ENCODE data around the gene GRM4. TPM values are rescaled to one million over a fixed set of nuclear protein-coding genes. Genes with fewer than 3 reads are reported as not detected.

GRM4 gene
- total and polyA plus RNA-seq, 9 donors: 1.1 to 4.8 (median 1.9) TPM

- DNase-seq: no peak
- no peak overlapping the region for H3K4me3 ChIP-seq (ENCODE audit: low read length)
Measured at GRCh38 chr6:34140075-34140474, 5.8 kb downstream of the GRM4 start.

DNA sequence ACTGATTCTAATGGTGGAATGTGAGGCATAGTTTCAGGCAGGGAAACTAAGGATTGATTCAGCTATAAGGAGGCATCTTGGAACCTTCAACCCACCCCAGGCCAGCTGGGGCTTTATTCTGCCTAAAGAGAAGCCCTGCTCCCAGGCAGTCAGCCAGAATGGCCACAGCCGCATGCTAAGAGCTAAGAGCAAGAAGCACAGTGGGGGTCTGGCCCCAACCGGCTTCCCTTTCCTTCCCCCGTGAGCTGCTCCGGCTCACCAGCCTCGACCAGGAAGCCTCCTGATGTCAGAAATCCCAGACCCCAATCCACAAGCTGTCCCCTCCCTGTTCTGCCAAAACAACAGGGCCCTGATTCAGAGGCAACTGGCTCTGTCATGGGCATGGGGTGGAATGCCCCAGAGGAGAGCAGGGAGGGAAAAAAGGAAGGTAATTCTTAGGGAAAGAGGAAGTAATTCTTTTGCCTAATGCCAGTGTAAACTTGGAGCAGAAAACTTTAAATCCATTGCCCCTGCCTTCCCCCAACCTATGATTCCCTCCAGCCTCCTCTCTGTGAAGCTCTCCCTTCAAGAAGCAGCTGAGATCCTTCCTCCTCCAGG lies 6.9 kb downstream of the GRM4 start:
- no peaks in the 10 kb centered on the region for H3K36me3 ChIP-seq (ENCODE audit: control insufficient read depth, insufficient read depth, low read length)
- peaks cover 75% of the 10 kb centered on the region for H3K27me3 ChIP-seq (ENCODE audit: control insufficient read depth, insufficient read depth, low read length)
- no peak overlapping the region for H3K4me3 ChIP-seq (ENCODE audit: low read length)
- WGBS (ENCODE audit: insufficient coverage): 6% methylated on average over 2 of the region's 5 CpGs
- no peak overlapping the region for H3K27ac ChIP-seq (ENCODE audit: low read length)
- DNase-seq: no peak
- H3K9me3 ChIP-seq (replicated peaks; ENCODE audit: control insufficient read depth, low read depth, low read length): no peaks in the 10 kb centered on the region
- H3K4me1 ChIP-seq (ENCODE audit: control insufficient read depth, insufficient read depth, low read length): peaks cover 19% of the 10 kb centered on the region

More at GRCh38 chr6:34140075-34140474, 5.8 kb downstream of the GRM4 start:
- WGBS (ENCODE audit: insufficient coverage): 84% methylated on average over 5 of the region's 5 CpGs
- no peak overlapping the region for H3K27ac ChIP-seq (ENCODE audit: low read length)
- H3K36me3 ChIP-seq (ENCODE audit: control insufficient read depth, insufficient read depth, low read length): no peaks in the 10 kb centered on the region
- peaks cover 28% of the 10 kb centered on the region for H3K4me1 ChIP-seq (ENCODE audit: control insufficient read depth, insufficient read depth, low read length)
- peaks cover 81% of the 10 kb centered on the region for H3K27me3 ChIP-seq (ENCODE audit: control insufficient read depth, insufficient read depth, low read length)
- no peaks in the 10 kb centered on the region for H3K9me3 ChIP-seq (replicated peaks; ENCODE audit: control insufficient read depth, low read depth, low read length)

DNA sequence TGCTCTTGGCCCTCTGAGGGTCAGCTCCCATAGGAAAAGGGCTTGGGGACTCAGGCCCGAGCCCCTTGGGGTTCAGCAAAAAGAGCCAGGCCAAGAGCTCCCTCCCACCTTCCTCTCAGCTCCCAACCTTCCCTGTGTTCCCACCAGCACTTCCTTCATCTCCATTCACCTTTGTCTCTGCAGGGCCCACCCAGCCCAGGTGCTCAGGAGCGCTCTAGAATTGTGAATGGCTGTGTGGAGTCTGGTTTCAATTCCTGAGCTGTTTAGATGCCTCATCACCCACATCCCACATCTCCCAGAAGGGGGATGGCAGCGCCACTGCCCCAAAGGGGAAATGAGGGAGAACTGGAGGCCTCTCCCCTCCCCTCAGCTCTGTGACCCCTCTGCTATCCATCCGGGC lies 7.7 kb downstream of the GRM4 start:
- no peak for DNase-seq
- H3K4me3 ChIP-seq (ENCODE audit: low read length): no peak overlapping the region
- H3K27ac ChIP-seq (ENCODE audit: low read length): no peak overlapping the region
- WGBS (ENCODE audit: insufficient coverage): 60% methylated on average over 1 of the region's 4 CpGs
- peaks cover 11% of the 10 kb centered on the region for H3K4me1 ChIP-seq (ENCODE audit: control insufficient read depth, insufficient read depth, low read length)
- H3K27me3 ChIP-seq (ENCODE audit: control insufficient read depth, insufficient read depth, low read length): peaks cover 67% of the 10 kb centered on the region
- no peaks in the 10 kb centered on the region for H3K36me3 ChIP-seq (ENCODE audit: control insufficient read depth, insufficient read depth, low read length)
- no peaks in the 10 kb centered on the region for H3K9me3 ChIP-seq (replicated peaks; ENCODE audit: control insufficient read depth, low read depth, low read length)

- no peaks in the 10 kb centered on the region for H3K36me3 ChIP-seq (ENCODE audit: control insufficient read depth, insufficient read depth, low read length)
- 76% methylated on average over 1 of the region's 2 CpGs for WGBS (ENCODE audit: insufficient coverage)
- H3K4me1 ChIP-seq (ENCODE audit: control insufficient read depth, insufficient read depth, low read length): peaks cover under 1% of the 10 kb centered on the region
- H3K9me3 ChIP-seq (replicated peaks; ENCODE audit: control insufficient read depth, low read depth, low read length): no peaks in the 10 kb centered on the region
- H3K27me3 ChIP-seq (ENCODE audit: control insufficient read depth, insufficient read depth, low read length): peaks cover 48% of the 10 kb centered on the region
- H3K4me3 ChIP-seq (ENCODE audit: low read length): no peak overlapping the region
- no peak for DNase-seq
- no peak overlapping the region for H3K27ac ChIP-seq (ENCODE audit: low read length)
Measured at GRCh38 chr6:34135541-34135940, 10.3 kb downstream of the GRM4 start.

DNA sequence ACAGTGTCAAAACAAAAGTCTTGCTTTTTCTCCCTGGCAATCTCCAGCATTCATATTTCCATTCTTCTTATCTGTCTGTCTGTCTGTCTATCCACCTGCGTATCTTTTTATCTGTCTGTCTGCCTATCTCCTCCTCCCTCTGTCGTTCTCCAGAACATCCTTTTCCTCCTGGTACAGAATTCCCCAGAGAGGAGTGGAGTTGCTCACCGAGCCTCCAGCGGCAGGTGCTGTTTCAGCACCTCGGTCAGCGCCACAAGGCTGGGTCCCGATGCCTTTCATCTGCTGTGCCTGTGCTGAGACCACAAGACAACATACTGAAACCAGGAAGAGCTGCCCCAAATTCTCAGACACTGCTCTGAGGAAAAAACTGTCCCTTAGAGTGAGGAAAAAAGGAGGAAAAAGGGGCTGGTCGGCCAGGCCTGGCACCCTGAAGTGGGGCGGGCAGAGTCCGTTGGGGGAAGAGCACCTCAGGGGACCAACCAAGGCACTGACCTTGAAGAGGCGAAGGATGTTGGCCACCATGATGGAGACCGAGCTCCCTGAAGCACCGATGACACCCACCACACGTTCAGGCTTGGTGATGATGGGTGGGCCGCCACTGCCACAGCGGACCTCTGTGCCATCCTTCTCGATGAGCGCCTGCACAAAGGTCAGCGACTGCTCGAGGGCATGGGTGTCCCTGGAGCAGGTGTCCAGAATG lies 13.3 kb downstream of the GRM4 start:
- peaks cover 25% of the 10 kb centered on the region for H3K27me3 ChIP-seq (ENCODE audit: control insufficient read depth, insufficient read depth, low read length)
- H3K9me3 ChIP-seq (replicated peaks; ENCODE audit: control insufficient read depth, low read depth, low read length): no peaks in the 10 kb centered on the region
- H3K36me3 ChIP-seq (ENCODE audit: control insufficient read depth, insufficient read depth, low read length): no peaks in the 10 kb centered on the region
- no peaks in the 10 kb centered on the region for H3K4me1 ChIP-seq (ENCODE audit: control insufficient read depth, insufficient read depth, low read length)
- DNase-seq: peak; percentile 39
- no peak overlapping the region for H3K27ac ChIP-seq (ENCODE audit: low read length)
- WGBS (ENCODE audit: insufficient coverage): 47% methylated on average over 19 of the region's 20 CpGs
- H3K4me3 ChIP-seq (ENCODE audit: low read length): no peak overlapping the region

DNA sequence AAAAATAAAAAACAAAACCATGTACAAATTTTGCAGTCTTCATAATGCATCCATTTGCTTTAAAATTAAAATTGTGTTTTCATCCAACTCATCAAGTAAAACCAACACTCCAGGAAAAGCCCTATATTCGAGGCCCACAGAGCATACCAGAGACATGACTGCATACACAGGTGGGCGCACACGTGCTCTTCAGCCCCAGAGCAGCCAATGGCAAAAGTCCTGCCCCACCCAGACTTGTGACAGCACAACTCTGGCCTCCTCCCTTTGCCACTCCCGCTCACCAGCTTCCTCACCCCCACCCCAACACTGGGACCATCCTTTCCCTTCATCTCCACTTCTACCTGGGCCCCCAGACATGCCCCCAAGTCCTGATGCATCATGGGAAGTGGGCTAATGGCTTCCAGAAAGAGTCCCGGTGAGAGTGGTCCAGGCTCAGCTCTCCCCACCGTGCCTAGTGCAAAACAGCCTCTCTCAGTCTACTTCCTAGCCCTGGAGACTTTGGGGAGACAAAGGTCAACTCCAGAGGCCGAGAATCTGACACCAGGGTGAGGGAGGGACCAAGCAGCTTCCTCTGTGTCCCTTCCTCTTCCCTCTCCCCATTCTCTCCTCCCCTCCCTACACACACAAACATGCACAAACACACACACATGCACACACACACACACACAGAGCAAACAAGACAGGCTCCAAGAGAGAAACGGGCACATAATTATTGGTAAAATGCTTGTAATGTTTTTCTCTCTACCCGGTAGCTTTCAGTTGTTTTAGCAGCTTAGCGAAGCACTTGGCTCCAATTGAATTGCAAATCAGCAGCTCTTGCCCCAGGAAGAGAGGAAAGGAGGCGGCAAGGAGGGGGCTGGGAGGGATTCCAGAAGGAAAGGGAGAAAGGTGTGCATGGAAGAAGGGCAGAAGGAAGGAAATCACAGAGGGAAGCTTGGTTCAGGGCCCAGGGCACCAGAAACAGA lies 14.3 kb downstream of the GRM4 start:
- H3K27ac ChIP-seq (ENCODE audit: low read length): no peak overlapping the region
- 6% methylated on average over 8 of the region's 11 CpGs for WGBS (ENCODE audit: insufficient coverage)
- H3K9me3 ChIP-seq (replicated peaks; ENCODE audit: control insufficient read depth, low read depth, low read length): no peaks in the 10 kb centered on the region
- no peak overlapping the region for H3K4me3 ChIP-seq (ENCODE audit: low read length)
- H3K36me3 ChIP-seq (ENCODE audit: control insufficient read depth, insufficient read depth, low read length): no peaks in the 10 kb centered on the region
- H3K4me1 ChIP-seq (ENCODE audit: control insufficient read depth, insufficient read depth, low read length): no peaks in the 10 kb centered on the region
- no peak for DNase-seq
- peaks cover 19% of the 10 kb centered on the region for H3K27me3 ChIP-seq (ENCODE audit: control insufficient read depth, insufficient read depth, low read length)

DNA sequence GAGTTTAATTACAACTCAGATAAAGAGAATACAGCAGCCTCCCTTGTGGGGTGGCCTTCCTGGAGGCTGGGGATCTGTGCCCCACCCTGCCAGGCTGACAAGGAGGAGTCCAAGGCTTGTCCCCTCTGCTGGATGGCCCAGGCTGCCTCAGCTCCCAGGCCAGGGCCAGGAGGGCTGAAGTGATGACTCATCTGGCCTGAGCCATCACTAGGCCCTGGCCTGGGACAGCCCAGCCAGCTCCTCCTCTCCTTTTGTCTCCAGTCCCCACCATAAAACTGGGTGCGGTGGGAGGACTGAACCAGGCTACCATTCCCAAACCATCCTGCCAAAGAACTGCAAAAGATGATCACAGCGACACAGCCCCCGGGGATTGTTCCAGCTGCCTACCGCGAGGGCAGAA lies 15.0 kb downstream of the GRM4 start:
- no peaks in the 10 kb centered on the region for H3K9me3 ChIP-seq (replicated peaks; ENCODE audit: control insufficient read depth, low read depth, low read length)
- peaks cover 18% of the 10 kb centered on the region for H3K27me3 ChIP-seq (ENCODE audit: control insufficient read depth, insufficient read depth, low read length)
- no peaks in the 10 kb centered on the region for H3K36me3 ChIP-seq (ENCODE audit: control insufficient read depth, insufficient read depth, low read length)
- H3K4me3 ChIP-seq (ENCODE audit: low read length): no peak overlapping the region
- no peak overlapping the region for H3K27ac ChIP-seq (ENCODE audit: low read length)
- no peak for DNase-seq
- WGBS (ENCODE audit: insufficient coverage): 67% methylated on average over 3 of the region's 5 CpGs
- no peaks in the 10 kb centered on the region for H3K4me1 ChIP-seq (ENCODE audit: control insufficient read depth, insufficient read depth, low read length)

- no peaks in the 10 kb centered on the region for H3K4me1 ChIP-seq (ENCODE audit: control insufficient read depth, insufficient read depth, low read length)
- H3K27ac ChIP-seq (ENCODE audit: low read length): no peak overlapping the region
- WGBS (ENCODE audit: insufficient coverage): 8% methylated on average over 4 of the region's 5 CpGs
- H3K36me3 ChIP-seq (ENCODE audit: control insufficient read depth, insufficient read depth, low read length): no peaks in the 10 kb centered on the region
- no peaks in the 10 kb centered on the region for H3K9me3 ChIP-seq (replicated peaks; ENCODE audit: control insufficient read depth, low read depth, low read length)
- H3K4me3 ChIP-seq (ENCODE audit: low read length): no peak overlapping the region
- peaks cover 13% of the 10 kb centered on the region for H3K27me3 ChIP-seq (ENCODE audit: control insufficient read depth, insufficient read depth, low read length)
- no peak for DNase-seq
Measured at GRCh38 chr6:34129753-34130152, 16.1 kb downstream of the GRM4 start.

- Histone ChIP-seq H3K27ac (ENCODE audit: low read length) (no peak overlapping the region), H3K9me3 (replicated peaks; ENCODE audit: control insufficient read depth, low read depth, low read length) (no peaks in the 10 kb centered on the region), H3K36me3 (ENCODE audit: control insufficient read depth, insufficient read depth, low read length) (no peaks in the 10 kb centered on the region), H3K4me1 (ENCODE audit: control insufficient read depth, insufficient read depth, low read length) (no peaks in the 10 kb centered on the region), H3K4me3 (ENCODE audit: low read length) (no peak overlapping the region), H3K27me3 (ENCODE audit: control insufficient read depth, insufficient read depth, low read length) (peaks cover 11% of the 10 kb centered on the region)
- WGBS (ENCODE audit: insufficient coverage): 64% methylated on average over 11 of the region's 13 CpGs
- DNase-seq: no peak
Measured at GRCh38 chr6:34128045-34128444, 17.8 kb downstream of the GRM4 start.

DNA sequence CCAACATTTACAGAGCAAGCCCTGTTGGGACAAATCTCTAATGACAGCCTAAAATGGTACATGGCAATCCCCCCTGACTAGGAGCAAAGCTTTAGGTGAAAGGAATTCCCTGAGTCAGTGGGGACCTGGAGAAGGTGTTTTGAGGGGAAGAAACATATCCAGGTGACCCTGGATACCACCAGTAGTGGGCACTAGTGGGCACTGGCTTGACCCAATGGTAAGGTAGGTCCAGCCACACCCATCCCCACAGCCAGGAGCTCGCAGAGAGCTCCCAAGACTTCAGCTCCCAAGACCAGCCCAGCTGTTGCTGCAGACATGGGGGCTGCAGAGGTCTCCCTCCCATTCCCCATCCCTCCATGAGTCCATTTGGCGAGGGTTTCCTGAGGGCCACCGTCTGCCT lies 19.5 kb downstream of the GRM4 start:
- no CpG with 5 or more reads among the region's 3 CpGs for WGBS (ENCODE audit: insufficient coverage)
- DNase-seq: no peak

More for the DNA sequence above, 19.5 kb downstream of the GRM4 start:
- Histone ChIP-seq H3K36me3 (ENCODE audit: control insufficient read depth, insufficient read depth, low read length) (no peaks in the 10 kb centered on the region), H3K27me3 (ENCODE audit: control insufficient read depth, insufficient read depth, low read length) (peaks cover 6% of the 10 kb centered on the region), H3K4me1 (ENCODE audit: control insufficient read depth, insufficient read depth, low read length) (no peaks in the 10 kb centered on the region), H3K4me3 (ENCODE audit: low read length) (no peak overlapping the region), H3K9me3 (replicated peaks; ENCODE audit: control insufficient read depth, low read depth, low read length) (no peaks in the 10 kb centered on the region), H3K27ac (ENCODE audit: low read length) (no peak overlapping the region)
